PC-9 (cell line): ENCODE results near the gene ANXA11. TPM values are rescaled to one million over a fixed set of nuclear protein-coding genes. Genes with fewer than 3 reads are reported as not detected.

Experiments
- BruUV-seq: library from RNA; stranded (reverse); fragments of 400-500 nt; replicated peaks from 2 replicates; lab custom pipeline; 2021; lab: Mats Ljungman, UMichigan
- CTCF ChIA-PET: fragments of 300-600 bp; sonication (Branson Sonifier 250); formaldehyde crosslinking; loops from one replicate; lab custom pipeline; 2022; ENCODE audit warnings: antibody characterized with exemption; lab: Charles Lee
- POLR2A ChIA-PET: fragments of 300-600 bp; sonication (Branson Sonifier 250); formaldehyde crosslinking; loops from one replicate; lab custom pipeline; 2022; ENCODE audit warnings: antibody characterized with exemption; ENCODE audit not compliant: unreplicated experiment; lab: Charles Lee
- DNase-seq, 2 experiments: peaks; one replicate each; pipeline versions ENCODE4 v3.0.0 to v3.0.0-alpha.2; 2015 to 2022; ENCODE audit warnings: mixed read lengths in 1 of 2
- H2AFZ ChIP-seq: fragments of 200-600 bp; sonication (generic); 2 replicates; pipeline ENCODE4 v1.8.1; 2017; ENCODE audit warnings: antibody characterized with exemption
- H3F3A ChIP-seq: fragments of 200-600 bp; sonication (generic); 2 replicates; pipeline ENCODE4 v1.8.1; 2017; ENCODE audit warnings: antibody characterized with exemption, mild to moderate bottlenecking, low read depth; ENCODE audit not compliant: insufficient read depth
- H3K27ac ChIP-seq: fragments of 200-600 bp; sonication (generic); 2 replicates; pipeline ENCODE4 v1.6.1; 2016; ENCODE audit warnings: mixed run types
- H3K27me3 ChIP-seq: fragments of 200-600 bp; sonication (generic); 2 replicates; pipeline ENCODE4 v1.6.1; 2016; ENCODE audit warnings: low read depth, mixed run types; ENCODE audit not compliant: insufficient read depth
- H3K36me3 ChIP-seq: fragments of 200-600 bp; sonication (generic); 2 replicates; pipeline ENCODE4 v1.6.1; 2016; ENCODE audit warnings: low read depth, mixed run types
- H3K4me1 ChIP-seq: fragments of 200-600 bp; sonication (generic); replicated peaks from 2 replicates; pipeline ENCODE4 v1.6.1; 2016; ENCODE audit warnings: mixed run types; ENCODE audit not compliant: insufficient read depth
- H3K4me2 ChIP-seq: fragments of 200-600 bp; sonication (generic); 2 replicates; pipeline ENCODE4 v1.6.1; 2017; ENCODE audit warnings: mixed run types
- H3K4me3 ChIP-seq: fragments of 200-600 bp; sonication (generic); 2 replicates; pipeline ENCODE4 v1.6.1; 2016; ENCODE audit warnings: mixed run types
- H3K79me2 ChIP-seq: fragments of 200-600 bp; sonication (generic); 2 replicates; pipeline ENCODE4 v1.6.1; 2017; ENCODE audit warnings: low read depth, mixed run types
- H3K9me2 ChIP-seq: fragments of 200-600 bp; sonication (generic); 2 replicates; pipeline ENCODE4 v1.8.1; 2017; ENCODE audit warnings: mild to moderate bottlenecking; ENCODE audit not compliant: insufficient read depth
- H3K9me3 ChIP-seq: fragments of 200-600 bp; sonication (generic); 2 replicates; pipeline ENCODE4 v1.8.1; 2016; ENCODE audit warnings: low read depth; ENCODE audit not compliant: insufficient read depth
- H4K20me1 ChIP-seq: fragments of 200-600 bp; sonication (generic); 2 replicates; pipeline ENCODE4 v1.8.1; 2017; ENCODE audit not compliant: insufficient read depth
- CTCF ChIP-seq: fragments of 200-600 bp; sonication (generic); conservative IDR thresholded peaks from 2 replicates; pipeline ENCODE4 v1.6.1; 2017; ENCODE audit warnings: mixed run types, antibody characterized with exemption, mild to moderate bottlenecking, moderate library complexity
- EZH2 ChIP-seq: fragments of 200-600 bp; sonication (generic); IDR thresholded peaks from 2 replicates; pipeline ENCODE4 v1.8.0; 2017; ENCODE audit warnings: antibody characterized with exemption, low read depth
- intact Hi-C: fragments of 100-400 bp; cut with micrococcal nuclease; formaldehyde crosslinking; loops from one replicate; pipeline ENCODE4 v1.10.0; 2022; ENCODE audit not compliant: unreplicated experiment
- total RNA-seq: library from RNA; stranded (reverse); gene quantifications from 2 replicates; pipeline ENCODE4 v1.2.3, GENCODE V29; 2021

ANXA11 gene
- total RNA-seq, 1 experiment from 2014 or later: 318 TPM

GRCh38 chr10:80204677-80205476 is 460 bp downstream of the ANXA11 start:
- H3K79me2 ChIP-seq: peaks cover 94% of the 10 kb centered on the region
- peaks cover 56% of the 10 kb centered on the region for H3F3A ChIP-seq
- no peaks in the 10 kb centered on the region for H3K9me2 ChIP-seq
- no peaks in the 10 kb centered on the region for H3K9me3 ChIP-seq
- DNase-seq: peak in 1 of 2 experiments; percentile 34
- H3K27ac ChIP-seq: peak overlapping the region; percentile 98
- H3K36me3 ChIP-seq: peaks cover 19% of the 10 kb centered on the region; the same call in 1 of the 2 replicates
- ChIA-PET POLR2A (interaction anchor here (0.6 to 1.8 kb wide), 7 partner anchors 8 to 256 kb away, joined by 3 to 10 read pairs (median 3); no protein-coding TSS in a partner anchor), CTCF (interaction anchor here (0.8 kb wide), 1 partner anchor 14 kb away, joined by 4 read pairs; no protein-coding TSS in a partner anchor)
- intact Hi-C loops: loop anchor here (1.0 to 10.0 kb wide), 6 partner anchors 14 to 300 kb away; partner anchors contain the start of gene TMEM254
- no peaks in the 10 kb centered on the region for H3K27me3 ChIP-seq
- H3K4me2 ChIP-seq: peak overlapping the region; percentile 94
- no peak overlapping the region for H2AFZ ChIP-seq
- H3K4me3 ChIP-seq: peak overlapping the region; percentile 92
- H3K4me1 ChIP-seq: peaks cover 64% of the 10 kb centered on the region
- H4K20me1 ChIP-seq: peaks cover 43% of the 10 kb centered on the region
- TSS peak; percentile 25 for BruUV-seq
- TF ChIP-seq CTCF: no peak
- no peak for TF ChIP-seq EZH2

DNA sequence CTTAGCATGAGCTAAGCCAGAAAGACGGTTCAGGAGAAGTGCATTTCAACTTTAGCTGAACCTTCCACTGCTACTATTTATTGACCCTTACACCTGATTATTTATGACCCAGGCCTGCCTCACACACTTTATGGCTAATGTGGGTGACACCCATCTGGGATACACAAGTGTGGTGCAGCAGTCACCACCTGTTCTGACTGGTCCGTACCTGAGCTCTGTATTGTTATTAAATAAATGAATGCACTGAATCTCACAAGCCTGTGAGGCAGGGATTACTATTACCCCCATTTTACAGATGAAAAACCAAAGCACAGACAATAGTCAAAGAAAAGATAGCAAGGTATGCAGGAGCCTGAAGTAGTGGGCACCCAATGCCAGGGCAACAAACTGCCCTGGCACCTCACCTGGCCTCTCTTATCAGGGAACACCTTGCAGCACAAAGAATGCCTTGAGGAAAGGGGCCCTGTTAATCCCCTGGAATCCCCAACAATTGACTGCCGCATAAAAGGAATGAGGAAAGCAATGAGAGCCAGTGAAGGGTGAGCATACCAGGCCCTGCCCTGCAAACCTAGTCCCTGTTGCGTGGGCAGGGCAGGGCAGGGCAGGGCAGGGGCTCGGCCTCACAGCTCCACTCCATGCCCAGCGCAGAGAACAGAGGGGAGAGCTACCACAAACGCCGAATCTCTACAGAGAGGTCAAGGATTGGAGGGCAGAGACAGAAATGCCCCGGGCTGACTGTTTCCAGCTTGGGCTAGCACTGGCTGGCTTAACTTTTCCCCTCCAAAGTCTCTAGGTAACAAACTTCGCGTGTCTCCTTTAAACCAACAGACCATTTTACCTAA is 1.3 kb downstream of the ANXA11 start:
- H3K36me3 ChIP-seq: peaks cover 22% of the 10 kb centered on the region; the same call in 1 of the 2 replicates
- H3K4me3 ChIP-seq: peak overlapping the region; percentile 92
- no peak overlapping the region for H2AFZ ChIP-seq
- TSS peak; percentile 22 for BruUV-seq
- H3K4me2 ChIP-seq: peak overlapping the region; percentile 94
- H3K79me2 ChIP-seq: peaks cover 94% of the 10 kb centered on the region
- H3K9me2 ChIP-seq: no peaks in the 10 kb centered on the region
- H3K9me3 ChIP-seq: no peaks in the 10 kb centered on the region
- intact Hi-C loops: loop anchor here (1.0 to 10.0 kb wide), 6 partner anchors 13 to 301 kb away; partner anchors contain the start of gene TMEM254
- DNase-seq: peak; percentile 93 to 98
- CTCF ChIA-PET: interaction anchor here (0.7 to 0.9 kb wide), 3 partner anchors 13 to 301 kb away, joined by 4 to 7 read pairs (median 5); no protein-coding TSS in a partner anchor
- H3K27me3 ChIP-seq: no peaks in the 10 kb centered on the region
- TF ChIP-seq CTCF: no peak
- no peak for TF ChIP-seq EZH2
- POLR2A ChIA-PET: interaction anchor here (0.6 to 1.8 kb wide), 9 partner anchors 8 to 257 kb away, joined by 3 to 10 read pairs (median 4); no protein-coding TSS in a partner anchor
- H3K4me1 ChIP-seq: peaks cover 64% of the 10 kb centered on the region
- peaks cover 62% of the 10 kb centered on the region for H3F3A ChIP-seq
- peaks cover 51% of the 10 kb centered on the region for H4K20me1 ChIP-seq
- peak overlapping the region; percentile 98 for H3K27ac ChIP-seq
